Measurements from ENCODE around the gene HOMER2. TPM values are rescaled to one million over a fixed set of nuclear protein-coding genes. Genes with fewer than 3 reads are reported as not detected.

Gene HOMER2
- total RNA-seq, 1 donor from 2014 or later = 12.2 TPM

GRCh38 chr15:82918162-82918561, 34.4 kb downstream of the HOMER2 start:
- no peak for DNase-seq (ENCODE audit: low read depth)
- H3K4me3 Mint-ChIP-seq (ENCODE audit: unreplicated experiment) = no peak overlapping the region
- no peaks in the 10 kb centered on the region for H3K4me1 Mint-ChIP-seq (ENCODE audit: low read depth, unreplicated experiment)
- no peak overlapping the region for H3K27ac ChIP-seq (ENCODE audit: low read depth, low read length)
- H3K36me3 Mint-ChIP-seq (ENCODE audit: low read depth, unreplicated experiment) = peaks cover 5% of the 10 kb centered on the region
- H3K4me3 ChIP-seq (ENCODE audit: insufficient read depth, low read depth, low read length) = no peak overlapping the region
- no peaks in the 10 kb centered on the region for H3K9me3 ChIP-seq (ENCODE audit: insufficient read depth, low read depth, low read length)
- no peaks in the 10 kb centered on the region for H3K9me3 Mint-ChIP-seq (ENCODE audit: unreplicated experiment)
- H3K9ac ChIP-seq (ENCODE audit: low read length) = no peak overlapping the region
- H3K27ac Mint-ChIP-seq (ENCODE audit: unreplicated experiment) = no peak overlapping the region
- FAIRE-seq = no peak
- H3K79me2 ChIP-seq (ENCODE audit: insufficient read depth, low read length) = no peaks in the 10 kb centered on the region
- TF ChIP-seq, protein P1, sequence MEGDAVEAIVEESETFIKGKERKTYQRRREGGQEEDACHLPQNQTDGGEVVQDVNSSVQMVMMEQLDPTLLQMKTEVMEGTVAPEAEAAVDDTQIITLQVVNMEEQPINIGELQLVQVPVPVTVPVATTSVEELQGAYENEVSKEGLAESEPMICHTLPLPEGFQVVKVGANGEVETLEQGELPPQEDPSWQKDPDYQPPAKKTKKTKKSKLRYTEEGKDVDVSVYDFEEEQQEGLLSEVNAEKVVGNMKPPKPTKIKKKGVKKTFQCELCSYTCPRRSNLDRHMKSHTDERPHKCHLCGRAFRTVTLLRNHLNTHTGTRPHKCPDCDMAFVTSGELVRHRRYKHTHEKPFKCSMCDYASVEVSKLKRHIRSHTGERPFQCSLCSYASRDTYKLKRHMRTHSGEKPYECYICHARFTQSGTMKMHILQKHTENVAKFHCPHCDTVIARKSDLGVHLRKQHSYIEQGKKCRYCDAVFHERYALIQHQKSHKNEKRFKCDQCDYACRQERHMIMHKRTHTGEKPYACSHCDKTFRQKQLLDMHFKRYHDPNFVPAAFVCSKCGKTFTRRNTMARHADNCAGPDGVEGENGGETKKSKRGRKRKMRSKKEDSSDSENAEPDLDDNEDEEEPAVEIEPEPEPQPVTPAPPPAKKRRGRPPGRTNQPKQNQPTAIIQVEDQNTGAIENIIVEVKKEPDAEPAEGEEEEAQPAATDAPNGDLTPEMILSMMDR (IDR thresholded peaks at IDR 0.05; ENCODE audit: insufficient read depth, low read depth, low read length) = no peak
- no peak for TF ChIP-seq EZH2 (IDR thresholded peaks at IDR 0.05; ENCODE audit: insufficient read depth, low read length)
- no peak overlapping the region for H3K4me2 ChIP-seq (ENCODE audit: low read length)
- H2AFZ ChIP-seq (ENCODE audit: low read depth, low read length) = no peak overlapping the region
- H3K27me3 Mint-ChIP-seq (ENCODE audit: low read depth, unreplicated experiment) = peaks cover 5% of the 10 kb centered on the region
- H4K20me1 ChIP-seq (ENCODE audit: insufficient read depth, low read length) = no peaks in the 10 kb centered on the region
- no peaks in the 10 kb centered on the region for H3K4me1 ChIP-seq (ENCODE audit: insufficient read depth, low read length)
- no peaks in the 10 kb centered on the region for H3K36me3 ChIP-seq (ENCODE audit: insufficient read depth, low read length)
- H3K27me3 ChIP-seq (ENCODE audit: insufficient read depth, low read length) = no peaks in the 10 kb centered on the region

DNA sequence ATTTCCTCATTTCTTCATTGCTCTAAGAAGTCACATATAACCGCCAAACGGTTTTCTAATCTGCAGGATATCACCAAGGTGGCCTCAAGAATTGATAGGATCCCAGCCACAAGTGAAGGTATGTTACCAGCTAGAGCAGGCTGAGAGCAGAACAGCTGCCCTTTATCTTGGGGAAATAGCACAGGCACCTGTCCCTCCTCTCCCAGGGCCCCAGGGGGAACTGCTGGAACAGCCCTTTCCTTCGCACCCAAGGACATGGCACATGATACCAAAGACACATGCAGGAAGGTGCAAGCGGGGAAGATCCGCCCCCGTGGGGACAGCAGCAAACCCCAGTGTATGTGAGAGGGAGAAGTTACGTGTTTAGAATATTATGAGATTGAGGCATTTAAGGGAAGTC, 35.3 kb downstream of the HOMER2 start:
- Histone ChIP-seq H3K27ac (ENCODE audit: low read depth, low read length) (no peak overlapping the region), H3K9ac (ENCODE audit: low read length) (no peak overlapping the region), H3K36me3 (ENCODE audit: insufficient read depth, low read length) (no peaks in the 10 kb centered on the region), H3K4me2 (ENCODE audit: low read length) (no peak overlapping the region), H3K4me3 (ENCODE audit: insufficient read depth, low read depth, low read length) (no peak overlapping the region), H3K9me3 (ENCODE audit: insufficient read depth, low read depth, low read length) (no peaks in the 10 kb centered on the region), H3K27me3 (ENCODE audit: insufficient read depth, low read length) (no peaks in the 10 kb centered on the region), H3K79me2 (ENCODE audit: insufficient read depth, low read length) (no peaks in the 10 kb centered on the region), H4K20me1 (ENCODE audit: insufficient read depth, low read length) (no peaks in the 10 kb centered on the region), H2AFZ (ENCODE audit: low read depth, low read length) (no peak overlapping the region), H3K4me1 (ENCODE audit: insufficient read depth, low read length) (no peaks in the 10 kb centered on the region)
- FAIRE-seq (no peak), DNase-seq (ENCODE audit: low read depth) (no peak)
- H3K4me3 Mint-ChIP-seq (ENCODE audit: unreplicated experiment) = no peak overlapping the region
- peaks cover 1% of the 10 kb centered on the region for H3K27me3 Mint-ChIP-seq (ENCODE audit: low read depth, unreplicated experiment)
- H3K27ac Mint-ChIP-seq (ENCODE audit: unreplicated experiment) = no peak overlapping the region
- no peaks in the 10 kb centered on the region for H3K4me1 Mint-ChIP-seq (ENCODE audit: low read depth, unreplicated experiment)
- no peaks in the 10 kb centered on the region for H3K9me3 Mint-ChIP-seq (ENCODE audit: unreplicated experiment)
- no peak for TF ChIP-seq EZH2 (IDR thresholded peaks at IDR 0.05; ENCODE audit: insufficient read depth, low read length)
- TF ChIP-seq, protein P1 (IDR thresholded peaks at IDR 0.05; ENCODE audit: insufficient read depth, low read depth, low read length) = no peak
- H3K36me3 Mint-ChIP-seq (ENCODE audit: low read depth, unreplicated experiment) = peaks cover 5% of the 10 kb centered on the region

DNA sequence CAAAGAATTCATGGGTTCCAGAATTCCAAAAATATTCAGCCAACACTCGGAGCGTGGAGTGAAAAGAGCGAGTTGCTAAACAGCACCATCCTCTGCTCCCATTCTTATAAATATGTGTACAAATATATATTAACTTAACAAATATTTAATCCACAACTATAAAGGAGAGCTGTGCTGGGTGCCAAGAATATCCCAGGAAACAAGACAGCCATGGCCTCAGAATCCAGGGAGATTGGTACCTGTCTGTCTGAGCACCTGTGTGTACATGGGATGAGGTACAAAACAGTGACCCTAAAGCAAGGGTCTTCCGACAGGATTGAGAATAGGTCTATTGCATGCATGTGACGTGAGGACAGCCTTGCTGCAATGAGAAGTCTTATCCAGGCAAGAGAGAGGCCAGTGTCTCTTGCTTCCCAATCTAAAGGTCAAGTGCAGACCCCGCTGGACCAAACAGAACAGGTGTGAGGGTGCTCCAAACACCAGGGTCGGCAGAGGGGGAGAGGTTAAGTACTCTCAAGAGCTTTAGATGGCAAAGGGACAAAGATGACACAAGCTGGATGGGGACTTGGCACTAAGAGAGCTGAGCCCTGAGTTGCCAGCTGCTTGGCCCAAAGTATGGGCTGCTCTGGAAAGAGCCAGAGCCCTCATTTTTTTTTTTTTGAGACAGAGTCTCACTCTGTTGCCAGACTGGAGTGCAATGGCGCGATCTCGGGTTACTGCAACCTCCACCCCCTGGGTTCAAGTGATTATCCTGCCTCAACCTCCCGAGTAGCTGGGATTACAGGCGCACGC, 36.2 kb downstream of the HOMER2 start:
- Mint-ChIP-seq H3K4me3 (ENCODE audit: unreplicated experiment) (no peak overlapping the region), H3K36me3 (ENCODE audit: low read depth, unreplicated experiment) (peaks cover 5% of the 10 kb centered on the region), H3K4me1 (ENCODE audit: low read depth, unreplicated experiment) (no peaks in the 10 kb centered on the region), H3K27ac (ENCODE audit: unreplicated experiment) (no peak overlapping the region), H3K27me3 (ENCODE audit: low read depth, unreplicated experiment) (peaks cover 1% of the 10 kb centered on the region), H3K9me3 (ENCODE audit: unreplicated experiment) (no peaks in the 10 kb centered on the region)
- no peak for FAIRE-seq
- no peaks in the 10 kb centered on the region for H4K20me1 ChIP-seq (ENCODE audit: insufficient read depth, low read length)
- no peak overlapping the region for H3K9ac ChIP-seq (ENCODE audit: low read length)
- DNase-seq (ENCODE audit: low read depth) = no peak
- H3K27me3 ChIP-seq (ENCODE audit: insufficient read depth, low read length) = no peaks in the 10 kb centered on the region
- H3K36me3 ChIP-seq (ENCODE audit: insufficient read depth, low read length) = no peaks in the 10 kb centered on the region
- H3K27ac ChIP-seq (ENCODE audit: low read depth, low read length) = no peak overlapping the region
- H3K4me3 ChIP-seq (ENCODE audit: insufficient read depth, low read depth, low read length) = no peak overlapping the region
- no peak overlapping the region for H3K4me2 ChIP-seq (ENCODE audit: low read length)
- H2AFZ ChIP-seq (ENCODE audit: low read depth, low read length) = no peak overlapping the region
- H3K79me2 ChIP-seq (ENCODE audit: insufficient read depth, low read length) = no peaks in the 10 kb centered on the region
- no peaks in the 10 kb centered on the region for H3K9me3 ChIP-seq (ENCODE audit: insufficient read depth, low read depth, low read length)
- H3K4me1 ChIP-seq (ENCODE audit: insufficient read depth, low read length) = no peaks in the 10 kb centered on the region
- no peak for TF ChIP-seq EZH2 (IDR thresholded peaks at IDR 0.05; ENCODE audit: insufficient read depth, low read length)
- TF ChIP-seq, protein P1 (IDR thresholded peaks at IDR 0.05; ENCODE audit: insufficient read depth, low read depth, low read length) = no peak
